GM06990 (cell line): ENCODE results near the gene KLHL30.

Experiments used
- DNase-seq: peaks from one replicate; pipeline ENCODE4 v3.0.0-alpha.2; 2011; ENCODE audit not compliant: insufficient read length; ENCODE audit errors: extremely low read depth
- H3K27me3 ChIP-seq: replicated peaks from 2 replicates; pipeline ENCODE4 v1.6.0; 2011; ENCODE audit warnings: low read length; ENCODE audit not compliant: control insufficient read depth, insufficient read depth
- H3K36me3 ChIP-seq: 2 replicates; pipeline ENCODE4 v1.5.1; 2011; ENCODE audit warnings: low read length; ENCODE audit not compliant: control insufficient read depth, insufficient read depth
- H3K4me3 ChIP-seq: replicated peaks from 2 replicates; pipeline ENCODE4 v1.5.1; 2011; ENCODE audit warnings: low read depth, mild to moderate bottlenecking, control low read depth, low read length
- CTCF ChIP-seq: IDR thresholded peaks from 2 replicates; pipeline ENCODE4 v1.5.1; 2011; ENCODE audit warnings: low read length, control low read depth, mild to moderate bottlenecking, inconsistent platforms; ENCODE audit not compliant: insufficient read depth, poor library complexity, severe bottlenecking

Gene KLHL30

GRCh38 chr2:238138331-238139195, at the start of gene KLHL30:
Gene KLHL30, plus strand, starts transcription at chr2:238138668. Its CDS starts 2,087 bp downstream, at chr2:238140755.
- no peaks in the 10 kb centered on the region for H3K36me3 ChIP-seq
- no peak within 1 kb of the TSS for H3K4me3 ChIP-seq
- no peaks in the 10 kb centered on the region for H3K27me3 ChIP-seq
- TF ChIP-seq CTCF: no peak
- DNase-seq: no peak

- DNase-seq: no peak
- no peak for TF ChIP-seq CTCF
- peaks cover 4% of the 10 kb centered on the region for H3K36me3 ChIP-seq
- H3K4me3 ChIP-seq: no peak overlapping the region
- H3K27me3 ChIP-seq: no peaks in the 10 kb centered on the region
These were observed 47.6 kb upstream of the KLHL30 start for GRCh38 chr2:238090887-238091286.

GRCh38 chr2:238091436-238092060, 46.9 kb upstream of the KLHL30 start:
- no peak for TF ChIP-seq CTCF
- DNase-seq: no peak

GRCh38 chr2:238092486-238093035, 45.9 kb upstream of the KLHL30 start:
- peaks cover 4% of the 10 kb centered on the region for H3K36me3 ChIP-seq
- no peak overlapping the region for H3K4me3 ChIP-seq
- TF ChIP-seq CTCF: no peak
- H3K27me3 ChIP-seq: no peaks in the 10 kb centered on the region
- DNase-seq: no peak

More at GRCh38 chr2:238091436-238092060, 46.9 kb upstream of the KLHL30 start:
- no peaks in the 10 kb centered on the region for H3K27me3 ChIP-seq
- peaks cover 4% of the 10 kb centered on the region for H3K36me3 ChIP-seq
- H3K4me3 ChIP-seq: no peak overlapping the region

GRCh38 chr2:238093181-238094140, 45.0 kb upstream of the KLHL30 start:
- no peak for TF ChIP-seq CTCF
- no peak overlapping the region for H3K4me3 ChIP-seq
- peaks cover 4% of the 10 kb centered on the region for H3K36me3 ChIP-seq
- no peaks in the 10 kb centered on the region for H3K27me3 ChIP-seq
- DNase-seq: no peak
